ENCODE data around the gene SPATA31C1.
"Not testable (repeated sequence)": the region's sequence is repeated elsewhere in the genome, so short reads cannot be mapped to it uniquely, and the experiment has no call there.

SPATA31C1 gene

DNA sequence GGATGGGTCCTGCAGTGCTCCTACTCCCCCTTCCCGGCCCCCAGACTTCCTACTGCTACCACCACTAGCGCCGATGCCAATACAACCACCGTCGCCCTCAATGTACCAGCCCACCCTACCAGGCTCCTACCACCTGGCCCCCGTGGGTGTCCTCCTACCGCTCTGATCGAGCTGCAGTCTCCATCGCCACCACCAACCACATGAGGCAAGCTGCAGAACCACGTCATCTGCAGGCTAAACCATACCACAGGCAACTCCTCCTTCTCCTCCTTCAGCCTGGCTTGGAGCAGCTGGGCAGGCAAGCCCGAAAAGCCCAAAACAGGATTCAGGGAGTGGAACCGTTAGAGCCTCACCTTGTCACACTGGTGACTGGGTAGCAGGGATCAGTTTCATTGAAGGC lies 19.6 kb downstream of the SPATA31C1 start:
- not testable (repeated sequence) for DNase-seq (ENCODE audit: low spot score)

GRCh38 chr9:87937918-87938317 lies 20.2 kb downstream of the SPATA31C1 start:
- DNase-seq (ENCODE audit: low spot score) = not testable (repeated sequence)

DNA sequence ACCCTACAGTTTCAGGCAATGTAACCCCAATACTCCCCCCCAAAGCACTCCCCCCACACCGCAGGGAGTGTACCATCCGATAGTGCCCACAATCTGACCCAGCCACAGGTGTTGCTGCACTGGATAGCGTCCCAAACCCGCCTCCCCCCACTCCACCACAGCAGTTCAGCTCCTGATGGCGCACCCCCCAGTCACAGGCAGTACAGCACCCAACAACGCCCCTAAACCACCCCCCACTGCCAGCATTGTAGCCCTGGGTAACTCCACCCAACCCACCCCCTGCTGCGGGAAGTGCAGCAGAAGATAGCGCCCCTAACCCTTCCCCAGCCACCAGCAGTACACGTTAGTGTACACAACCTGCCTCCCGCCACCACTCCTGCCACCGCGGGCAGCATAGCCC lies 20.6 kb downstream of the SPATA31C1 start:
- not testable (repeated sequence) for DNase-seq (ENCODE audit: low spot score)

DNA sequence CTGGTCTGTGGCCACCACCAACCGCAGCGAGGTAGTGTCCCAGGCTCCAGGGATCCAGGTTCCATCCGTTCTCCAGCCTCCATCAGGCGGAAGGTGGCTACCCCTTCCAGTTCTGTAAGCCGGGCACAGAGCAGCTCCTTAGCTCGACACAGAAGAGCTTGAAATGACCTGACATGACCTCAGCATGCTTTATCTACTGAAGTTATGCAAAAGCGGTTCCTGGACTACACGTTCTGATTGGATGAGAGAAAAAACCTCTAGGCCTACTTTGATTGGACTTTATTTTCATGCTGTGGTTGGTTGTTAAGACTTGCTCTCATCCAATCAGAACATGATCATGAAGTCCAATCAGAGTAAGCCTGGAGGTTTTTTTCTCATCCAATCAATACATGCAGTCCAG lies 21.3 kb downstream of the SPATA31C1 start:
- not testable (repeated sequence) for DNase-seq (ENCODE audit: low spot score)

DNA sequence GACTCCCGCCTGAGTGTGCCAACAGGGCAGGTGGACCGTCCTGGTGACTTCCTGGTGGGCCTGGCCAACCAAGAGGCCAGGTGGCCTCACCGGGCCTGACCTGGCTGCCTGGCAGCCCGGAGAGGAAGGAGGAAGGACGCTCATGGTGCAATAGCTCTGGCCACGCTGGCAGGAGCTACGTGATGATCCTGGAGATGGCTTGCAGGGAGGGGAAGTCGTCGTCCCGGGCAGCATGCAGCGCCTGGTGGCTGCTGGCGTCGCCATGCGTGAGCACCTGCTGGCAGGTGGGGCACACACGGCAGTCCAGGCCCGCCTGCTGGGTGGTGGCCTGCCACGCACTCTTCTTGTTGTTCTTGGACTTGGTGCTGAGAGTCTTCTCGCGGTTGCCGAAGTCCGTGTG lies 26.3 kb downstream of the SPATA31C1 start:
- DNase-seq (ENCODE audit: low spot score) = no peak

GRCh38 chr9:87944682-87945081 lies 26.9 kb downstream of the SPATA31C1 start:
- no peak for DNase-seq (ENCODE audit: low spot score)

- no peak for DNase-seq (ENCODE audit: low spot score)
Observed at GRCh38 chr9:87950296-87950695, 32.5 kb downstream of the SPATA31C1 start.

GRCh38 chr9:87950765-87951488 lies 33.2 kb downstream of the SPATA31C1 start:
- DNase-seq (ENCODE audit: low spot score) = no peak

DNA sequence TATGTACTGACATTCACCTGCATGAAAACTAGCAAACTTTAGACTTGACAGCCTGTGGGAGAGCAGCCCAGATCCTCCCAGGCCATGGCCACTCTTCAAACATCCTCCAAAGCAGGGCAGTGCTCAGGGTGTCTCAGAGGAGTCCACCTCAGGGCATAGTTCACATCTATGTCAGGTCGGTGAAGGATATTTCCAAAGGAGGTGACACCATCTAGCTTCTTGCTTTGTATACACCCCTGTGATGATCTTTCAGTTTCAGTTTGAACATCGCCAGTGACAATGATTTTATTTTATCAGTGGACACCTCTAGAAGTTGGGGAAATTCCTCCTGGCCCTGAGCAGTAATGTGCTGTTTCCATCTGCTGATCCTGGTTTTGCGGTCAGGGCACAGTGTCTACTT lies 36.5 kb downstream of the SPATA31C1 start:
- no peak for DNase-seq (ENCODE audit: low spot score)

- DNase-seq (ENCODE audit: low spot score) = no peak
Observed at GRCh38 chr9:87957839-87958238, 40.1 kb downstream of the SPATA31C1 start.

DNA sequence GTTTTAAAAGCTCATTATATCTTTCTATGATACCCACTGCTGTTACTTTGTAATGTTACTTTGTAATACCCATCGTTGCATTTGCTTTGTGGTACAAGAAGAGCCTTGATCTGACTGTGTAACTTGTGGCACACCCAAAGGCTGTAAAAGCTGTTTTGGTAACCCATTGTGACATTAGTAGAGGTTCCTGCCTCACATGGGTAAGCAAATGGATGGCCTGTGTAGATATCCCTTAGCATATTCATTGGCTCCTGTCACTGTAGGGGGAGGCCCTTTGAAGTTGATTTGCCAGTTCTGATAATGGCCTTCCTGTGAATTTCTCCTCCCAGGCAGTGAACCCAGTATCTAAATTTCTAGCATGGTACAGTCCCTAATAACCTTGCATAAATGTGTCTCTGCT lies 40.8 kb downstream of the SPATA31C1 start:
- DNase-seq (ENCODE audit: low spot score) = no peak

GRCh38 chr9:87959916-87960581 lies 42.3 kb downstream of the SPATA31C1 start:
- no peak for DNase-seq (ENCODE audit: low spot score)

- DNase-seq (ENCODE audit: low spot score) = no peak
Observed at GRCh38 chr9:87963770-87964169, 46.0 kb downstream of the SPATA31C1 start.

- no peak for DNase-seq (ENCODE audit: low spot score)
Observed at GRCh38 chr9:87964826-87965225, 47.1 kb downstream of the SPATA31C1 start.

DNA sequence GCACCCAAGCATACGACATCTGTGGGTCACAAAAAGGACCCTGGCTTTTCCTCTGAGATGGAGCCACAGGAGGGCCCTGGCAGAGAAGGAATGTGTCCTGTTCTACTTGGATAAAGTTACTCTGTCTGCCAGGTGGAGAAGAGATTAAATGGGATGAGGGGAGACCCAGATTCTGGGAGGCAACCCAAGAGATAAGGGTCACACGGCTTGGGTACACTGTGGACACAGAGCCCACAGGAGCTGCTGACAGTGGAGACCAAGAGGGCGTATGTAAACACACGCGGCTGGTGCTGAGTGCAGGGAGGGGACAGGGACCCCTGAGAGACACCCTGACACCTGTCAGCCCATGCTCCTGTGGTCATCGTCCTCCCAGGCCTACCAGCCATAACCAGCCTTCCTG lies 50.4 kb downstream of the SPATA31C1 start:
- no peak for DNase-seq (ENCODE audit: low spot score)

GRCh38 chr9:87970602-87971001 lies 52.8 kb downstream of the SPATA31C1 start:
- DNase-seq (ENCODE audit: low spot score) = no peak

DNA sequence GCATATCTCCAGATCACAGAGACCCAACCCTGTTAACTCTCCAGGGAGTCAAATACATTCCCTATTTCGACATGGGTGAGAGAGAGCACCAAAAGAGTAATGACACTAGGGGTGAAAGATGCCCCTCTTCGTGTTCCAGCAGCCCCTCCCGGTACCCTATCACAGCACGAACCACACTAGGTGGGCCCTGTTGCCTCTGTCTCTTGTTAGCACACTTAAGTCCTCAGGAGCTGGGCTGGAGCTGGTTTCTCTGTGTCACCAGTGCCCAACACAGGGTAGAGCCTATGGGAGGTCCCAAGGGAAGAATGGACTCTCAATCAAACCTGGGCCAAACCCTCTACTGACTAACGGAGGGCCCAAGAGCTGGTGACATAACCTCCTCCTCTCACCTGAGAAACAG lies 55.4 kb downstream of the SPATA31C1 start:
- DNase-seq (ENCODE audit: low spot score) = no peak

All from SK-N-DZ (cell line).